GM12878 (cell line): Measurements from ENCODE around the gene PRKCE. TPM values are rescaled to one million over a fixed set of nuclear protein-coding genes. Genes with fewer than 3 reads are reported as not detected.

ENCODE experiments used
- BCL3 ChIP-seq: IDR thresholded peaks from 2 replicates; pipeline ENCODE4 v1.6.1; 2011; ENCODE audit warnings: borderline replicate concordance, low read depth, mild to moderate bottlenecking, moderate library complexity, low read length; ENCODE audit not compliant: insufficient read depth, poor library complexity, severe bottlenecking
- CBX3 ChIP-seq: fragments of 200-600 bp; sonication (generic); IDR thresholded peaks from 2 replicates; pipeline ENCODE4 v1.6.1; 2016; ENCODE audit warnings: low read depth, borderline replicate concordance
- DPF2 ChIP-seq: fragments of 450-650 bp; IDR thresholded peaks from 2 replicates; pipeline ENCODE4 v1.6.1; 2017; ENCODE audit warnings: mild to moderate bottlenecking
- HDGF ChIP-seq: fragments of 450-650 bp; IDR thresholded peaks from 2 replicates; pipeline ENCODE4 v1.6.1; 2016; ENCODE audit warnings: antibody characterized with exemption
- IKZF1 ChIP-seq: fragments of 450-650 bp; conservative IDR thresholded peaks from 2 replicates; pipeline ENCODE4 v1.6.1; 2017; ENCODE audit warnings: antibody characterized with exemption, mild to moderate bottlenecking
- IKZF2 ChIP-seq, 2 experiments: fragments of 450-650 bp; IDR thresholded peaks; 2 replicates each; pipeline ENCODE4 v1.6.1; 2017; ENCODE audit warnings: mild to moderate bottlenecking in 2 of 2, moderate library complexity in 2 of 2
- IRF5 ChIP-seq: fragments of 450-650 bp; IDR thresholded peaks from 2 replicates; pipeline ENCODE4 v1.6.1; 2017; ENCODE audit warnings: borderline replicate concordance
- RBBP5 ChIP-seq: fragments of 200-600 bp; sonication (generic); conservative IDR thresholded peaks from 2 replicates; pipeline ENCODE4 v1.6.1; 2016
- RELB ChIP-seq: fragments of 450-650 bp; IDR thresholded peaks from 2 replicates; pipeline ENCODE4 v1.6.1; 2017; ENCODE audit warnings: low read depth, mild to moderate bottlenecking, moderate library complexity
- RUNX3 ChIP-seq: IDR thresholded peaks from 2 replicates; pipeline ENCODE4 v1.6.1; 2012; ENCODE audit warnings: low read length, inconsistent platforms
- SKIL ChIP-seq: fragments of 450-650 bp; IDR thresholded peaks from 2 replicates; pipeline ENCODE4 v1.6.1; 2017; ENCODE audit warnings: mild to moderate bottlenecking, low read depth, inconsistent platforms; ENCODE audit not compliant: poor library complexity, severe bottlenecking
- ZBTB11 ChIP-seq: fragments of 450-650 bp; formaldehyde crosslinking; IDR thresholded peaks from 2 replicates; pipeline ENCODE4 v1.5.0; 2022; ENCODE audit warnings: mild to moderate bottlenecking, missing genetic modification characterization
- ZNF384 ChIP-seq: IDR thresholded peaks from 2 replicates; pipeline ENCODE4 v1.6.1; 2012; ENCODE audit warnings: low read depth, mild to moderate bottlenecking, low read length, improper control_type of control experiment, borderline replicate concordance
- ZNF687 ChIP-seq: fragments of 450-650 bp; IDR thresholded peaks from 2 replicates; pipeline ENCODE4 v1.6.1; 2017; ENCODE audit warnings: mild to moderate bottlenecking, moderate library complexity
- ZZZ3 ChIP-seq: IDR thresholded peaks from 2 replicates; pipeline ENCODE4 v1.6.1; 2011; ENCODE audit warnings: low read depth; ENCODE audit not compliant: control insufficient read depth, insufficient read length
- polyA plus RNA-seq, 11 experiments: library from polyadenylated mRNA; depleted of rRNA in 4 of 11; unstranded in 6 of 11; stranded (reverse) in 5 of 11; fragments of >200 nt; fragmentation: Nextera tagmentation in 4 of 11; fragmentation: Illumina TruSeq in 1 of 11; extraction: Ambion mirVana in 4 of 11; extraction: Trizol in 1 of 11; gene quantifications; 1 replicate in 1 of 11; 2 replicates in 10 of 11; pipeline versions ENCODE4 v1.2.1 to v1.2.3, GENCODE V29; 2011 to 2016; ENCODE audit warnings: inconsistent platforms in 2 of 11, missing spikeins in 2 of 11, low read depth in 1 of 11
- total RNA-seq, 4 experiments: library from RNA; depleted of rRNA in 3 of 4; stranded (reverse); fragments of >200 nt in 3 of 4; fragmentation: Illumina TruSeq in 1 of 4; extraction: Trizol in 1 of 4; gene quantifications; 2 replicates each; pipeline versions ENCODE4 v1.2.1 to v1.2.3, GENCODE V29; 2013 to 2021

The PRKCE gene
- total and polyA plus RNA-seq, 10 of the 15 experiments (the other 5 are each of a cell fraction or from before 2014, with no cell fraction given): 2.6 to 28.2 (median 11.3) TPM

- TF ChIP-seq RELB (peak; percentile 63; the same call in 1 of the 2 replicates), RBBP5 (no peak), IKZF1 (peak; percentile 49; the same call in 1 of the 2 replicates), IKZF2 (IDR thresholded peaks at IDR 0.05) (peak; percentile 47 to 52; a peak in 2 of 4 replicates), DPF2 (no peak), IRF5 (no peak), CBX3 (no peak), ZBTB11 (CRISPR knock-in tag) (no peak), BCL3 (no peak), SKIL (no peak), ZZZ3 (no peak), ZNF384 (peak; percentile 54; the same call in 1 of the 2 replicates), ZNF687 (peak; percentile 38; the same call in 1 of the 2 replicates), HDGF (no peak), RUNX3 (peak; percentile 84)
These were observed 193.5 kb downstream of the PRKCE start (continued) for GRCh38 chr2:45844796-45845457.
